ENCODE measurements around the gene JDP2.

JDP2 gene

GRCh38 chr14:75393794-75394193 lies 34.0 kb upstream of the JDP2 start:
- no peaks in the 10 kb centered on the region for H3K9me3 ChIP-seq (ENCODE audit: control insufficient read depth, low read depth, low read length)
- no peaks in the 10 kb centered on the region for H3K27me3 ChIP-seq (ENCODE audit: control insufficient read depth, insufficient read depth, low read length)
- no peak overlapping the region for H3K4me3 ChIP-seq (ENCODE audit: low read length)
- no peaks in the 10 kb centered on the region for H3K36me3 ChIP-seq (ENCODE audit: control insufficient read depth, low read depth, low read length)
- no peak overlapping the region for H3K9ac ChIP-seq (ENCODE audit: low read length)
- no peak overlapping the region for H3K27ac ChIP-seq (ENCODE audit: low read length)
- H3K4me1 ChIP-seq (ENCODE audit: control insufficient read depth, low read depth, low read length), result peaks cover 5% of the 10 kb centered on the region

GRCh38 chr14:75395862-75396261 lies 32.0 kb upstream of the JDP2 start:
- H3K9me3 ChIP-seq (ENCODE audit: control insufficient read depth, low read depth, low read length), result no peaks in the 10 kb centered on the region
- no peak overlapping the region for H3K4me3 ChIP-seq (ENCODE audit: low read length)
- no peak overlapping the region for H3K27ac ChIP-seq (ENCODE audit: low read length)
- H3K9ac ChIP-seq (ENCODE audit: low read length), result no peak overlapping the region
- no peaks in the 10 kb centered on the region for H3K27me3 ChIP-seq (ENCODE audit: control insufficient read depth, insufficient read depth, low read length)
- H3K36me3 ChIP-seq (ENCODE audit: control insufficient read depth, low read depth, low read length), result no peaks in the 10 kb centered on the region
- peaks cover 5% of the 10 kb centered on the region for H3K4me1 ChIP-seq (ENCODE audit: control insufficient read depth, low read depth, low read length)

DNA sequence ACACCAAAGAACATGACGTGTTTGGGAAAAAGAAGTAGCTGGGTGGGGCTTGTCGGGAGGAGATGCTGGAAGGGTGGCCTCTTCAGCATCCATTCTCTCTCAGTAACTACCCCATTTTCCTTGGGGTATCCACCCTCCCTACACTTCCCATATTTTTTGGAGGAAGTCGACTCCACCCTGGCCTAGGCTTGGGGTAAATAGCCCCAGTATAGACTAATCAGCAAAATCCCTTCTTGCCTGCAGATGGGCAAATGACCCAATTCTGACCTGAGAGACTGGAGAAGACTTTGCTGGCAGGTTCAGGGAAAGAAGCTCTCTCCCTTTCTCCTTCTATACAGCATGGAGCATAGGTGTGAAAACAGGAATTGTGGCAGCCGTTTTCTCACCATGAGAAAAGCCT lies 28.5 kb upstream of the JDP2 start:
- Histone ChIP-seq H3K27me3 (ENCODE audit: control insufficient read depth, insufficient read depth, low read length) (no peaks in the 10 kb centered on the region), H3K9ac (ENCODE audit: low read length) (no peak overlapping the region), H3K4me1 (ENCODE audit: control insufficient read depth, low read depth, low read length) (peaks cover 4% of the 10 kb centered on the region), H3K27ac (ENCODE audit: low read length) (no peak overlapping the region), H3K36me3 (ENCODE audit: control insufficient read depth, low read depth, low read length) (no peaks in the 10 kb centered on the region), H3K4me3 (ENCODE audit: low read length) (no peak overlapping the region), H3K9me3 (ENCODE audit: control insufficient read depth, low read depth, low read length) (no peaks in the 10 kb centered on the region)

DNA sequence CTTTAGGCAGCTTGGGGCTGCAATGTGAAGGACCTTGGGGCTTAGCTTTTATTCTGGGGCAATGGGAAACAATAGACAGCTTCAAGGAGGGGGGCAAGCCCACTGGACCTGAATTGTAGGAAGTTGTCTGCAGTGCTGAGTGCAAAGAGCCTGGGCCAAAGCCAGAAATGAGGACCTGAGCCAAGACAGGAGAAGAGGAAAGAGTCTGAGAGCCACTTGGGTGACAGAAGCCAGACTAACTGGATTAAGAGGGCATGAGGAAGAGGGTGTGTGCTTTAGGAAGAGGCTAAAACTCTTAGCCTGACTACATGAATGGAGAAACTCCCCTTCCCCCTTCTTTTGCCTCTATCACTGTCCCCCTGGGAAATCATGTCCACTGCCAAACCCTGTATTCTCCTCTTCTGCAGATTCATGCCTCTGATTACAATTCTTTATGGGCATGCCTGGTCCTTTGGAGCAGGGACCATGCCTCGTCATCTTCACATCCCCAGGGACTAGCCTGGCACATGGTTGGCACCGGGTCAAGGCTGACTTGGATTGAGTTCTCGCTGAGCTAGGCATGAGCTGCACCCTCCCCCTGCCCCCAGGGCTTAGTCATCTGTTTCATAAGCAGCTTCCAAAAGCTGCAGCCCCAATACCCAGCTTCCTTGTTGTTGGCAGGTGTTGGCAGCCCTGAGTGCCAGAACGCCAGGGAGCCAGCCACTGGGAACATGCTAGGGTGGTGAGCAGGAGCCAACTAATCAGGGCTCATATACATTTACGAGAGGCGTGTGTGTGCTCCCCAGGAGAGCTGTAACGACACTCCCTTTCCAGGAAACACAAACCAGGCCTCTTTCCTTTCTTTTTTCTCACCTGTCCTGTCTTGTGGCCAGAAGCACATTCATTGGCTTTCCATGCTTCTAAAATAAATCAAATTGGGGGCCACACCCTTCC lies 27.7 kb upstream of the JDP2 start:
- no peaks in the 10 kb centered on the region for H3K9me3 ChIP-seq (ENCODE audit: control insufficient read depth, low read depth, low read length)
- H3K36me3 ChIP-seq (ENCODE audit: control insufficient read depth, low read depth, low read length), result no peaks in the 10 kb centered on the region
- no peak overlapping the region for H3K9ac ChIP-seq (ENCODE audit: low read length)
- H3K27me3 ChIP-seq (ENCODE audit: control insufficient read depth, insufficient read depth, low read length), result no peaks in the 10 kb centered on the region
- H3K4me1 ChIP-seq (ENCODE audit: control insufficient read depth, low read depth, low read length), result peaks cover 4% of the 10 kb centered on the region
- H3K27ac ChIP-seq (ENCODE audit: low read length), result no peak overlapping the region
- no peak overlapping the region for H3K4me3 ChIP-seq (ENCODE audit: low read length)

DNA sequence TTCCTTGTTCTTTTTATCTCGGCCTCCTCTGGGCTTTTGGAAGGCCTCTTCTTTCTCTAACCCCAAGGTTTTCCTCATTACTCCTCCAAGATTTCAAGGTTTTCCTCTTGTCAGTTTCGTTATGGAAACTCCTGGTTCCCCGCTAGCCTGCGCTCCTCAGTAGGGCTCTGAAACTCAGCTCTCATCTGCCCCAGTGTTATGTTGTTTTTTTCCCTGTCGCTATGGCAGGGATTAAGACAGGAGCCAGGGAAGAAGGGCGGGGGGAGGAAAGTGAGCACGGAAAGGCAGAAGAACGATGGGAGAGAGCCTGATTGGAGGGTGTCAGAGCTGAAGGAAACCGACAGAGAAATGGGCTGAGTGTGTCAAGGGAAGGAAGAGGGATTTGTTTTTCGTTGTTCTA lies 26.5 kb upstream of the JDP2 start:
- peak overlapping the region; percentile 39 for H3K9ac ChIP-seq (ENCODE audit: low read length)
- H3K4me1 ChIP-seq (ENCODE audit: control insufficient read depth, low read depth, low read length), result peaks cover 10% of the 10 kb centered on the region
- no peaks in the 10 kb centered on the region for H3K36me3 ChIP-seq (ENCODE audit: control insufficient read depth, low read depth, low read length)
- H3K4me3 ChIP-seq (ENCODE audit: low read length), result no peak overlapping the region
- no peak overlapping the region for H3K27ac ChIP-seq (ENCODE audit: low read length)
- H3K27me3 ChIP-seq (ENCODE audit: control insufficient read depth, insufficient read depth, low read length), result no peaks in the 10 kb centered on the region
- H3K9me3 ChIP-seq (ENCODE audit: control insufficient read depth, low read depth, low read length), result no peaks in the 10 kb centered on the region

DNA sequence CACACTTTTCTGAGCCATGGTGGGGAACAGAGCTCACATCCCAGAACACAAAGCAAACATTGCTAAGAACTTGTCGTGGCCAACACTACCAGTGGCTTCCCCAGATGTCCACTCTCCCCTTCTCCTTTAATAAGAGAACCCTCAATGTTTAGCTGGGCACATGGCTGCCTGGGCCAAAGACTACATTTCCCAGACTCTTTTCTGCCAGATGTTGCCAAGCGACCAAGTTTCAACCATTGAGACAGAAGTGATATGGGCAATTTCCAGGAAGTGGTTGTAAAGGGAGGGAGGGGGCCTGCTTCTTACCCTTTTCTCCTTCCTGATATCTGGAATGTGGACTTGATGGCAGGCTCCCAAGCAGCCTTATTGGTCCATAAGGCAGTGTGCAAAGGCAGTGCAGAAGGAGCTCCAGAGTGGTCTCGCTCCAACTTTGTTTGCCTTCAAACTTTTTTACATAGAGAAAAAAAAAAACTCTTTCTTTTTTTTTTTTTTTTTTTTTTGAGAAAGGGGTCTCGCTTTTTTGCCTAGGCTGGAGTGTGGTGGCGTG lies 24.9 kb upstream of the JDP2 start:
- Histone ChIP-seq H3K27ac (ENCODE audit: low read length) (no peak overlapping the region), H3K4me1 (ENCODE audit: control insufficient read depth, low read depth, low read length) (peaks cover 12% of the 10 kb centered on the region), H3K9me3 (ENCODE audit: control insufficient read depth, low read depth, low read length) (no peaks in the 10 kb centered on the region), H3K27me3 (ENCODE audit: control insufficient read depth, insufficient read depth, low read length) (no peaks in the 10 kb centered on the region), H3K4me3 (ENCODE audit: low read length) (no peak overlapping the region), H3K9ac (ENCODE audit: low read length) (no peak overlapping the region), H3K36me3 (ENCODE audit: control insufficient read depth, low read depth, low read length) (no peaks in the 10 kb centered on the region)

GRCh38 chr14:75404847-75405246 lies 23.0 kb upstream of the JDP2 start:
- no peak overlapping the region for H3K4me3 ChIP-seq (ENCODE audit: low read length)
- no peaks in the 10 kb centered on the region for H3K9me3 ChIP-seq (ENCODE audit: control insufficient read depth, low read depth, low read length)
- H3K4me1 ChIP-seq (ENCODE audit: control insufficient read depth, low read depth, low read length), result peaks cover 12% of the 10 kb centered on the region
- no peaks in the 10 kb centered on the region for H3K27me3 ChIP-seq (ENCODE audit: control insufficient read depth, insufficient read depth, low read length)
- no peaks in the 10 kb centered on the region for H3K36me3 ChIP-seq (ENCODE audit: control insufficient read depth, low read depth, low read length)
- no peak overlapping the region for H3K9ac ChIP-seq (ENCODE audit: low read length)
- no peak overlapping the region for H3K27ac ChIP-seq (ENCODE audit: low read length)

DNA sequence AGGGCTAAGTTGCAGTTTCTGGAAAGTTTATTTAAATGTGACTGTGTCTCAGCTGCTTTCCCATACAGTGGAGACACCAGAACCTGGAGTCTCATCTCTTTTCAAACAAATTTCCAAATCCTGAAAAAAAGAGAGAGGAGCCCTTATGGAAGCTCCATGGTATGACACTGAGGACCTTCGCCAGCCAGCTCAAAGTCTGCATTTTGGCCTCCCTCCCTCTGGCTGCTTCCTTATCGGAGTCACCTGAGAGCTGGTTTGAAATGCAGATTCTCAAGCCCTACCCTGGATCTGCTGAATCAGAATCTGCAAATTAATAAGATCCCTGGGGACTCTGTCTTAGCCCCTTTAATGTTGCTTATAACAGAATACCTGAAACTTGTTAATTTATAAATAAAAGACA lies 21.7 kb upstream of the JDP2 start:
- Histone ChIP-seq H3K9ac (ENCODE audit: low read length) (no peak overlapping the region), H3K4me1 (ENCODE audit: control insufficient read depth, low read depth, low read length) (peaks cover 22% of the 10 kb centered on the region), H3K36me3 (ENCODE audit: control insufficient read depth, low read depth, low read length) (no peaks in the 10 kb centered on the region), H3K27ac (ENCODE audit: low read length) (no peak overlapping the region), H3K9me3 (ENCODE audit: control insufficient read depth, low read depth, low read length) (no peaks in the 10 kb centered on the region), H3K27me3 (ENCODE audit: control insufficient read depth, insufficient read depth, low read length) (no peaks in the 10 kb centered on the region), H3K4me3 (ENCODE audit: low read length) (no peak overlapping the region)

DNA sequence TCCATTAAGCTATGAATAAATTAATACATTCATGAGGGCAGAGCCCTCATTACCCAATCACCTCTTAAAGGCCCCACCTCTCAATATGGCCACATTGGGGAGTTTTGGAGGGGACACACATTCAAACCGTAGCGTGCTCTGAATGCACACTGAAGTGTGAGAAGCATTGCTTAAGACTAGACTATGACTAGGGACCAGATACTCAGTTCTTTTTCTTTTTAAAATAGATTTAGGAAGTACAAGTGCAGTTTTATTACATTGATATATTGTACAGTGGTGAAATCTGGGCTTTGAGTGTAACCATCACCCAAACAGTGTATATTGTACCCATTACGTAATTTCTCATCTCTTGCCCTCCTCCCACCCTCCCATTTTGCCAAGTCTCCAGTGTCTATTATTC lies 21.0 kb upstream of the JDP2 start:
- Histone ChIP-seq H3K4me3 (ENCODE audit: low read length) (no peak overlapping the region), H3K27me3 (ENCODE audit: control insufficient read depth, insufficient read depth, low read length) (no peaks in the 10 kb centered on the region), H3K9ac (ENCODE audit: low read length) (no peak overlapping the region), H3K27ac (ENCODE audit: low read length) (no peak overlapping the region), H3K36me3 (ENCODE audit: control insufficient read depth, low read depth, low read length) (no peaks in the 10 kb centered on the region), H3K4me1 (ENCODE audit: control insufficient read depth, low read depth, low read length) (peaks cover 18% of the 10 kb centered on the region), H3K9me3 (ENCODE audit: control insufficient read depth, low read depth, low read length) (no peaks in the 10 kb centered on the region)

DNA sequence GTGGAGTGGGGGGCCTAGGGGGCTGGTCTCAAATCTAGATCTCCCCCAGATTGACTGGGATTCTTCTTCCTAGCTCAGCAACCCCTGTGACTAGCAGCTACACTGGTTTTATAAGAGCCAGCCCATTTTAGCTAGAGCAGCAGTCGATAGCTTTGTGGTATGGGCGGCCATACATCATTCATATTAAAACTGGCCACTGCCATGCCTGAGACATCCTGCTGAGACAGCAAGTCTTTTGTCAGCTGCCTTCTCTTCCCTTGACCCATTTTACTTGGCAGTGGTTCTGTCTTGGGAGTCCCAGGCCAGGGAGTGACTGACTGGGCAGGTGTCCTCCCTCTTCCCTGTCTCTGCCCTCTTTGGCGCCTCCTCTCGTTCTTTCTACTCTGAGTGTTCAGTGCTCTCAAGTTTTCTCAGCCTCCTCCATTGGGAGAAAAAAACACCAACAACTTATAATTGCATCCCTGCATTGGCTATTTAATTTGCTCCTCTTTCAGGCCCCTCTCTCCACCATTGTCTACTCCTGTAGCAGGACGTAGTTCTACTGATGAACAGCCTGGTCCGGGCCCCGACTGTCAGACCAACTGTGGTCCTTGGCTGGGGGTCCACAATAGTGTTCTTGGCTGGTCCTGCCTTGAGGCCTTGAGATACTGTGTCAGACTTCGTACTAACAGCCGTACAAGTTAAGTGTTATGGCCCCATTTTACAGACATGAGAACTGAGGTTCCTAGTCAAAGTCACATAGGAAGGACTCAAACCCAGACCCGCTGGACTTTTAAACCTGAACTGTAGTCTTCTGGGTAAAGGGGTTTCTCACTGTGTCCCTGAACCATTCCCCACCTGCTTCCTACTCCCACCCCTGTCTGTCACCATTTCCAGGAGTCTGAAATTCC lies 18.3 kb upstream of the JDP2 start:
- H3K27ac ChIP-seq (ENCODE audit: low read length), result no peak overlapping the region
- H3K9me3 ChIP-seq (ENCODE audit: control insufficient read depth, low read depth, low read length), result no peaks in the 10 kb centered on the region
- no peak overlapping the region for H3K4me3 ChIP-seq (ENCODE audit: low read length)
- peaks cover 18% of the 10 kb centered on the region for H3K4me1 ChIP-seq (ENCODE audit: control insufficient read depth, low read depth, low read length)
- H3K27me3 ChIP-seq (ENCODE audit: control insufficient read depth, insufficient read depth, low read length), result no peaks in the 10 kb centered on the region
- no peaks in the 10 kb centered on the region for H3K36me3 ChIP-seq (ENCODE audit: control insufficient read depth, low read depth, low read length)
- no peak overlapping the region for H3K9ac ChIP-seq (ENCODE audit: low read length)

- no peaks in the 10 kb centered on the region for H3K36me3 ChIP-seq (ENCODE audit: control insufficient read depth, low read depth, low read length)
- no peak overlapping the region for H3K4me3 ChIP-seq (ENCODE audit: low read length)
- H3K9me3 ChIP-seq (ENCODE audit: control insufficient read depth, low read depth, low read length), result no peaks in the 10 kb centered on the region
- peaks cover 15% of the 10 kb centered on the region for H3K4me1 ChIP-seq (ENCODE audit: control insufficient read depth, low read depth, low read length)
- H3K27ac ChIP-seq (ENCODE audit: low read length), result no peak overlapping the region
- H3K27me3 ChIP-seq (ENCODE audit: control insufficient read depth, insufficient read depth, low read length), result no peaks in the 10 kb centered on the region
- H3K9ac ChIP-seq (ENCODE audit: low read length), result no peak overlapping the region
Observed at GRCh38 chr14:75411214-75411540, 16.6 kb upstream of the JDP2 start.
